Hematopoietic multipotent progenitor cell treated with erythropoietin and hydrocortisone succinate and interleukin-3 and kit ligand, for 15 days (in vitro differentiated cells): ENCODE results near the gene EXOG.
"Not testable (repeated sequence)": the region's sequence is repeated elsewhere in the genome, so short reads cannot be mapped to it uniquely, and the experiment has no call there.

Source experiments
- DNase-seq: peaks from one replicate; pipeline ENCODE4 v3.0.0-alpha.2; 2015; ENCODE audit warnings: low spot score

Gene EXOG

GRCh38 chr3:38564631-38565338 lies 68.6 kb downstream of the EXOG start:
- DNase-seq, result no peak

GRCh38 chr3:38565339-38566214 lies 69.4 kb downstream of the EXOG start:
- DNase-seq, result no peak

GRCh38 chr3:38566215-38566528 lies 70.0 kb downstream of the EXOG start:
- no peak for DNase-seq

GRCh38 chr3:38566794-38567193 lies 70.7 kb downstream of the EXOG start:
- DNase-seq, result not testable (repeated sequence)

- no peak for DNase-seq
Measured at GRCh38 chr3:38567498-38567897, 71.4 kb downstream of the EXOG start.

GRCh38 chr3:38573111-38573510 lies 77.0 kb downstream of the EXOG start:
- no peak for DNase-seq

- no peak for DNase-seq
Measured at GRCh38 chr3:38573556-38573955, 77.4 kb downstream of the EXOG start.

- no peak for DNase-seq
Measured at GRCh38 chr3:38574411-38575278, 78.5 kb downstream of the EXOG start.

- no peak for DNase-seq
Measured at GRCh38 chr3:38575279-38575843, 79.2 kb downstream of the EXOG start.
